ENCODE data around the gene LY86. TPM values are rescaled to one million over a fixed set of nuclear protein-coding genes. Genes with fewer than 3 reads are reported as not detected.

Gene LY86
- total RNA-seq, 4 donors from 2014 or later = 1.7 TPM; not detected in 3

- Histone ChIP-seq H3K27ac (peak overlapping the region; percentile 82), H3K27me3 (no peaks in the 10 kb centered on the region), H3K4me3 (no peak overlapping the region), H3K36me3 (no peaks in the 10 kb centered on the region), H3K9me3 (no peaks in the 10 kb centered on the region), H3K4me1 (peaks cover 59% of the 10 kb centered on the region)
- DNase-seq (ENCODE audit: low spot score in 2 of 2) = no peak
- TF ChIP-seq EP300 (IDR thresholded peaks at IDR 0.05) = no peak
- no peak for TF ChIP-seq POLR2A (IDR thresholded peaks at IDR 0.05)
- no peak for TF ChIP-seq CTCF (IDR thresholded peaks at IDR 0.05)
- TF ChIP-seq POLR2AphosphoS5 (IDR thresholded peaks at IDR 0.05) = no peak
- 49% methylated on average over 5 of the region's 11 CpGs for WGBS
Observed at GRCh38 chr6:6678811-6679210, 90.3 kb downstream of the LY86 start.

- H3K36me3 ChIP-seq = no peaks in the 10 kb centered on the region
- H3K4me3 ChIP-seq = no peak overlapping the region
- no peaks in the 10 kb centered on the region for H3K27me3 ChIP-seq
- H3K27ac ChIP-seq = no peak overlapping the region
- DNase-seq (ENCODE audit: low spot score in 2 of 2) = no peak
- H3K9me3 ChIP-seq = no peaks in the 10 kb centered on the region
- WGBS = 69% methylated on average over 5 of the region's 5 CpGs
- no peak for TF ChIP-seq POLR2A (IDR thresholded peaks at IDR 0.05)
- no peak for TF ChIP-seq POLR2AphosphoS5 (IDR thresholded peaks at IDR 0.05)
- TF ChIP-seq CTCF (IDR thresholded peaks at IDR 0.05) = no peak
- no peak for TF ChIP-seq EP300 (IDR thresholded peaks at IDR 0.05)
- H3K4me1 ChIP-seq = peaks cover 59% of the 10 kb centered on the region
Observed at GRCh38 chr6:6679633-6680032, 91.1 kb downstream of the LY86 start.

GRCh38 chr6:6680526-6680925, 92.0 kb downstream of the LY86 start:
- Histone ChIP-seq H3K9me3 (no peaks in the 10 kb centered on the region), H3K27ac (no peak overlapping the region), H3K4me3 (no peak overlapping the region), H3K27me3 (no peaks in the 10 kb centered on the region), H3K36me3 (no peaks in the 10 kb centered on the region), H3K4me1 (peaks cover 59% of the 10 kb centered on the region)
- TF ChIP-seq POLR2AphosphoS5 (IDR thresholded peaks at IDR 0.05) = no peak
- no peak for TF ChIP-seq EP300 (IDR thresholded peaks at IDR 0.05)
- TF ChIP-seq POLR2A (IDR thresholded peaks at IDR 0.05) = no peak
- TF ChIP-seq CTCF (IDR thresholded peaks at IDR 0.05) = no peak
- DNase-seq (ENCODE audit: low spot score in 2 of 2) = no peak

GRCh38 chr6:6681075-6681849, 92.7 kb downstream of the LY86 start:
- H3K4me1 ChIP-seq = peaks cover 59% of the 10 kb centered on the region
- 79% methylated on average over 11 of the region's 11 CpGs for WGBS
- no peak overlapping the region for H3K27ac ChIP-seq

More at GRCh38 chr6:6681075-6681849, 92.7 kb downstream of the LY86 start:
- H3K27me3 ChIP-seq = no peaks in the 10 kb centered on the region
- no peak for DNase-seq (ENCODE audit: low spot score in 2 of 2)
- H3K9me3 ChIP-seq = no peaks in the 10 kb centered on the region
- no peak overlapping the region for H3K4me3 ChIP-seq
- no peak for TF ChIP-seq EP300 (IDR thresholded peaks at IDR 0.05)
- TF ChIP-seq POLR2AphosphoS5 (IDR thresholded peaks at IDR 0.05) = no peak
- TF ChIP-seq POLR2A (IDR thresholded peaks at IDR 0.05) = no peak
- no peak for TF ChIP-seq CTCF (IDR thresholded peaks at IDR 0.05)
- no peaks in the 10 kb centered on the region for H3K36me3 ChIP-seq
